ENCODE data around the gene NAPA.

The NAPA gene

DNA sequence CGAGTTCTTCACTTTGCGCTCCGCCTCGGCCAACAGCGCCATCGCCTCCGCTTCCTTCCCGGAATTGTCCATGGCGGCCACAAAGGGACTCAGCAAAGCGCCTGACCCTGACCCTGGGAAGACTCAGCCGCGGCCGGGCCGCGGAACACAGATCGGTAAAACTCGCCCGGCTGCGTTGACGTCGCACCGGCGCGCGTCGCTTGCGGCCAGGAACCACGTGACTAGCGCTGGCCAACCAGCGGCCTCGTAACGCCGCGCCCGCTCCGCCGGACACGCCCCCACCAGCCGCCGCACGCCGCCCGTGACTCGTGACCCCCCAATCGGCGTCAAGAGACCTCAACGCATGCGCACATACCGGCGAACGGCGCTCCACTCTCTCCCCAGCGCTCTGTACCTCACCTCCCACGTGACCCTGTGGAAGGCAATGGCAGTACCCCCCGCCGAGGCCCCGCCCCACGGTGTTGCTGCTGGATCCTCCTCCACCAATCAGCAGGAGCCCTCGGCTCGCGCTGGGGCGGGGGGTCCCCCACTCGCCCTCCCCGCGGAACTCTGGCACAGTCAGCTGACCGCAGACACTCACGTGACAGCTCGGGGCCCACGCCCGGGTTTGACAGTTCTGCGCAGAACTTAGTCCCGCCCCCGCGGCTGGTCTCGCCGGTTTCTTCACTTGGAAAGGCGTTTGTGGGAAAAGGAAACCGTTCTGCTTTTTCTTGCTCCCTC is at the start of gene NAPA:
Gene NAPA (minus strand): TSS at position 195 of the 720 bp plus-strand sequence. CDS start 123 bp downstream, at position 72.
- Histone ChIP-seq H3K4me3 (ENCODE audit: insufficient read length, low read depth) (peak within 1 kb of the TSS; percentile 97), H3K9ac (ENCODE audit: insufficient read length, low read depth) (peak within 1 kb of the TSS; percentile 98), H3K27me3 (ENCODE audit: insufficient read depth, insufficient read length) (no peaks in the 10 kb centered on the region), H3K4me1 (ENCODE audit: insufficient read depth, insufficient read length) (peaks cover 2% of the 10 kb centered on the region), H3K9me3 (ENCODE audit: insufficient read depth, low read length) (no peaks in the 10 kb centered on the region), H3K36me3 (ENCODE audit: insufficient read depth, insufficient read length, low read length) (peaks cover 6% of the 10 kb centered on the region)
- peak; percentile 97 for DNase-seq (ENCODE audit: low read depth, low spot score)
- TF ChIP-seq SUZ12 (IDR thresholded peaks at IDR 0.05; ENCODE audit: extremely low read depth, insufficient read depth, insufficient read length) (no peak), YY1 (IDR thresholded peaks at IDR 0.05; ENCODE audit: insufficient read depth, insufficient read length) (no peak)

DNA sequence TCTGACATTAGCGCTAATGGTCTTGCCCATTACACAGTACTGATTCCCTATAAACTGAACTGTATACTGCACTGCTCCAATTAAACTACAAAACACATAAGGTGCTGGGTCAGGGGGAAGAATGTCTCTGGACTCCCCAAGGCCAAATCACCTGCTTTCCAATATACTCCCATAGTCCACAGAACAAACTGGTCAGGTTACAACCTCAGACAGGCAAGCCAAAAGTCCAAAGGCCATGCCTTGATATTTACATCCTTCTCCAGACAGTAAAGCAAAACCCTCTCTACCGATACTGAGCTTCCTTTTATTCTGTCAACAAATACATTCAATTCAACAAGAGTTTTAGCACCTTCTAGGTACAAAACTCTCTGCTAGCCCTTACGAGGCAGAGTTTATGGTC is 49.2 kb upstream of the NAPA start:
- Histone ChIP-seq H3K4me1 (ENCODE audit: insufficient read depth, insufficient read length) (no peaks in the 10 kb centered on the region), H3K27me3 (ENCODE audit: insufficient read depth, insufficient read length) (no peaks in the 10 kb centered on the region), H3K9ac (ENCODE audit: insufficient read length, low read depth) (no peak overlapping the region), H3K4me3 (ENCODE audit: insufficient read length, low read depth) (no peak overlapping the region), H3K9me3 (ENCODE audit: insufficient read depth, low read length) (no peaks in the 10 kb centered on the region), H3K36me3 (ENCODE audit: insufficient read depth, insufficient read length, low read length) (no peaks in the 10 kb centered on the region)
- TF ChIP-seq ZNF274 (IDR thresholded peaks at IDR 0.05; ENCODE audit: low read depth, low read length) (no peak), SUZ12 (IDR thresholded peaks at IDR 0.05; ENCODE audit: extremely low read depth, insufficient read depth, insufficient read length) (no peak), YY1 (IDR thresholded peaks at IDR 0.05; ENCODE audit: insufficient read depth, insufficient read length) (no peak)
- no peak for DNase-seq (ENCODE audit: low read depth, low spot score)

DNA sequence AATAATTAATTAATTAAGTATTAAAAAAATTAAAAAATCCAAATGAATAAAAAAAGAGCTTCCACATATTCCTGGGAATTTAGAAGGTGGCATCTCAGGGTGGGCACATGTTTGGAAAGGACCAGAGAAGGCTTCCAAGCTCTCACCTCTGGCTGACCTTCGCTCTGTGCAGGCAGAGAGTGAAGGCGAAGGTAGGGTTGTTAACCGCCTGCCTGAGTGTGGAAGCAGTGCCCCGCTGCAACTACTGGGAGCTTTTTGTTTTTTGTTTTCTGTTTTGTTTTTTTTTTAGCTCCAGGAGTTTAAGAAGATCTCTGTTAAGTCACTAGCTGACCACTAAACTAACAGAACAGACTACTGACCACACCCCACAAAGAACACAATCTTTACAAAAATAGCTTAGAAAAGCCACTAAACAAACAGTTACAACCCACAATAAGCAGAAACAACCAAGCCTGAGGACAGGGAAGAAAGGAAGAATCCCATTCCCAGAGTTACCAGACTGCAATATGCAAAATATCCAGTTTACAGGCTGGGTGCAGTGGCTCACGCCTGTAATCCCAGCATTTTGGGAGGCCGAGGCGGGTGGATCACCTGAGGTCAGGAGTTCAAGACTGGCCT is 46.7 kb upstream of the NAPA start:
- no peak for TF ChIP-seq SUZ12 (IDR thresholded peaks at IDR 0.05; ENCODE audit: extremely low read depth, insufficient read depth, insufficient read length)
- no peak for TF ChIP-seq YY1 (IDR thresholded peaks at IDR 0.05; ENCODE audit: insufficient read depth, insufficient read length)
- TF ChIP-seq ZNF274 (IDR thresholded peaks at IDR 0.05; ENCODE audit: low read depth, low read length): no peak
- no peaks in the 10 kb centered on the region for H3K9me3 ChIP-seq (ENCODE audit: insufficient read depth, low read length)
- no peak for DNase-seq (ENCODE audit: low read depth, low spot score)
- no peaks in the 10 kb centered on the region for H3K36me3 ChIP-seq (ENCODE audit: insufficient read depth, insufficient read length, low read length)
- no peak overlapping the region for H3K9ac ChIP-seq (ENCODE audit: insufficient read length, low read depth)
- H3K4me1 ChIP-seq (ENCODE audit: insufficient read depth, insufficient read length): no peaks in the 10 kb centered on the region
- H3K4me3 ChIP-seq (ENCODE audit: insufficient read length, low read depth): no peak overlapping the region
- H3K27me3 ChIP-seq (ENCODE audit: insufficient read depth, insufficient read length): no peaks in the 10 kb centered on the region

GRCh38 chr19:47560999-47561398 is 46.1 kb upstream of the NAPA start:
- no peaks in the 10 kb centered on the region for H3K27me3 ChIP-seq (ENCODE audit: insufficient read depth, insufficient read length)
- no peaks in the 10 kb centered on the region for H3K36me3 ChIP-seq (ENCODE audit: insufficient read depth, insufficient read length, low read length)
- H3K4me3 ChIP-seq (ENCODE audit: insufficient read length, low read depth): no peak overlapping the region
- no peaks in the 10 kb centered on the region for H3K9me3 ChIP-seq (ENCODE audit: insufficient read depth, low read length)
- H3K4me1 ChIP-seq (ENCODE audit: insufficient read depth, insufficient read length): no peaks in the 10 kb centered on the region
- H3K9ac ChIP-seq (ENCODE audit: insufficient read length, low read depth): no peak overlapping the region
- TF ChIP-seq ZNF274 (IDR thresholded peaks at IDR 0.05; ENCODE audit: low read depth, low read length) (no peak), YY1 (IDR thresholded peaks at IDR 0.05; ENCODE audit: insufficient read depth, insufficient read length) (no peak), SUZ12 (IDR thresholded peaks at IDR 0.05; ENCODE audit: extremely low read depth, insufficient read depth, insufficient read length) (no peak)
- DNase-seq (ENCODE audit: low read depth, low spot score): no peak

- Histone ChIP-seq H3K27me3 (ENCODE audit: insufficient read depth, insufficient read length) (no peaks in the 10 kb centered on the region), H3K4me1 (ENCODE audit: insufficient read depth, insufficient read length) (peaks cover 6% of the 10 kb centered on the region), H3K36me3 (ENCODE audit: insufficient read depth, insufficient read length, low read length) (no peaks in the 10 kb centered on the region), H3K4me3 (ENCODE audit: insufficient read length, low read depth) (no peak overlapping the region), H3K9ac (ENCODE audit: insufficient read length, low read depth) (no peak overlapping the region), H3K9me3 (ENCODE audit: insufficient read depth, low read length) (no peaks in the 10 kb centered on the region)
- no peak for DNase-seq (ENCODE audit: low read depth, low spot score)
- TF ChIP-seq ZNF274 (IDR thresholded peaks at IDR 0.05; ENCODE audit: low read depth, low read length) (no peak), YY1 (IDR thresholded peaks at IDR 0.05; ENCODE audit: insufficient read depth, insufficient read length) (no peak), SUZ12 (IDR thresholded peaks at IDR 0.05; ENCODE audit: extremely low read depth, insufficient read depth, insufficient read length) (no peak)
These were observed 35.3 kb upstream of the NAPA start for GRCh38 chr19:47550129-47550528.

GRCh38 chr19:47549261-47549862 is 34.5 kb upstream of the NAPA start:
- no peak overlapping the region for H3K9ac ChIP-seq (ENCODE audit: insufficient read length, low read depth)
- no peaks in the 10 kb centered on the region for H3K9me3 ChIP-seq (ENCODE audit: insufficient read depth, low read length)
- H3K27me3 ChIP-seq (ENCODE audit: insufficient read depth, insufficient read length): no peaks in the 10 kb centered on the region
- H3K4me1 ChIP-seq (ENCODE audit: insufficient read depth, insufficient read length): peaks cover 6% of the 10 kb centered on the region
- H3K4me3 ChIP-seq (ENCODE audit: insufficient read length, low read depth): no peak overlapping the region
- no peaks in the 10 kb centered on the region for H3K36me3 ChIP-seq (ENCODE audit: insufficient read depth, insufficient read length, low read length)
- no peak for DNase-seq (ENCODE audit: low read depth, low spot score)
- TF ChIP-seq SUZ12 (IDR thresholded peaks at IDR 0.05; ENCODE audit: extremely low read depth, insufficient read depth, insufficient read length): no peak
- TF ChIP-seq ZNF274 (IDR thresholded peaks at IDR 0.05; ENCODE audit: low read depth, low read length): no peak
- TF ChIP-seq YY1 (IDR thresholded peaks at IDR 0.05; ENCODE audit: insufficient read depth, insufficient read length): no peak

- no peaks in the 10 kb centered on the region for H3K27me3 ChIP-seq (ENCODE audit: insufficient read depth, insufficient read length)
- H3K9ac ChIP-seq (ENCODE audit: insufficient read length, low read depth): no peak overlapping the region
- H3K9me3 ChIP-seq (ENCODE audit: insufficient read depth, low read length): no peaks in the 10 kb centered on the region
- H3K4me3 ChIP-seq (ENCODE audit: insufficient read length, low read depth): no peak overlapping the region
- no peak for DNase-seq (ENCODE audit: low read depth, low spot score)
- H3K36me3 ChIP-seq (ENCODE audit: insufficient read depth, insufficient read length, low read length): no peaks in the 10 kb centered on the region
- TF ChIP-seq SUZ12 (IDR thresholded peaks at IDR 0.05; ENCODE audit: extremely low read depth, insufficient read depth, insufficient read length) (no peak), YY1 (IDR thresholded peaks at IDR 0.05; ENCODE audit: insufficient read depth, insufficient read length) (no peak), ZNF274 (IDR thresholded peaks at IDR 0.05; ENCODE audit: low read depth, low read length) (no peak)
- H3K4me1 ChIP-seq (ENCODE audit: insufficient read depth, insufficient read length): peaks cover 6% of the 10 kb centered on the region
These were observed 32.3 kb upstream of the NAPA start for GRCh38 chr19:47547199-47547598.

Data from NT2/D1 (cell line).